Loucy (cell line): ENCODE measurements around the gene PTPRT.

ENCODE experiments used
- EZH2phosphoT487 ChIP-seq: fragments of 200-600 bp; IDR thresholded peaks from 2 replicates; pipeline ENCODE4 v1.6.1; 2018; ENCODE audit warnings: antibody characterized with exemption, mild to moderate bottlenecking, moderate library complexity, borderline replicate concordance
- TF ChIP-seq, protein P1 (sequence below): fragments of 200-600 bp; sonication (generic); conservative IDR thresholded peaks from 2 replicates; pipeline ENCODE4 v1.5.1; 2014; ENCODE audit warnings: mild to moderate bottlenecking, antibody characterized with exemption, low read length

DNA sequence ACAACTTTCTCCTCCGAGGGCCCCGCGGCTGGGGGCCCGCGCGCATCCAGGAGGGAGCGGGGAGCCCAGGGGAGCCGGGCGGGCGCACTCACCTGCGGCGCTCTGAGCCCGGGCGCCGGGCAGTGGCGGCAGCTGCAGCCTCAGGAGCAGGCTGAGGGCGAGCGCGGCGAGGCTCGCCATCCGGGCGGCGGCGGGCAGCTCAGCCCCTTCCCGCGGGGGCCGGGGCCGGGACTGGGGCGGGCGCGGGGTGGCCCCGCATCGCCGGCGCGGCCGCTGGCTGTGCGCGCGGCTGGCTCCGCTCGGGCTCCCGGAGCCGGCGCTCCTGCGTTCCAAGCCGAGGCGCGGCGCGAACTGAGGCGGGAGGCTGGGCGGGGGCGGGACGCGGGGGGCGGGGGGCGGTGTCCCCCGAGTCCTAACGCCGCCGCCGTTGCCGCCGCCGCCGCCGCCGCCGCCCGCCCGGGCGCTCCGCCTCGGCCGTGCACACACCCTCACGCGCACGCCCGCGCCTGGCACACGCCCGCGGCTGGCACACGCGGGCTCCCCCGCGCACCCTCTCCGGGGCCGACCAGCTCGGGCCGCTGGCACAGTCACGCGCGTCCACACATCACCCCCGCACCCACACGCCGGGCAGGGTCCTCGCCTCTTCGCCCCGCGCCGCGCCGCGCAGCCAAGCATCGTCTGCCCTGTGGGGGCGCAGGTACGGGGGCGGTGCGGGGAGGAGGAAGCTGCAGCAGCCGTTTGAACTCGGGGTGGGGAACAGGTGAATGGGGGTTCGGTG, at the start of gene PTPRT:
- TF ChIP-seq, protein P1, sequence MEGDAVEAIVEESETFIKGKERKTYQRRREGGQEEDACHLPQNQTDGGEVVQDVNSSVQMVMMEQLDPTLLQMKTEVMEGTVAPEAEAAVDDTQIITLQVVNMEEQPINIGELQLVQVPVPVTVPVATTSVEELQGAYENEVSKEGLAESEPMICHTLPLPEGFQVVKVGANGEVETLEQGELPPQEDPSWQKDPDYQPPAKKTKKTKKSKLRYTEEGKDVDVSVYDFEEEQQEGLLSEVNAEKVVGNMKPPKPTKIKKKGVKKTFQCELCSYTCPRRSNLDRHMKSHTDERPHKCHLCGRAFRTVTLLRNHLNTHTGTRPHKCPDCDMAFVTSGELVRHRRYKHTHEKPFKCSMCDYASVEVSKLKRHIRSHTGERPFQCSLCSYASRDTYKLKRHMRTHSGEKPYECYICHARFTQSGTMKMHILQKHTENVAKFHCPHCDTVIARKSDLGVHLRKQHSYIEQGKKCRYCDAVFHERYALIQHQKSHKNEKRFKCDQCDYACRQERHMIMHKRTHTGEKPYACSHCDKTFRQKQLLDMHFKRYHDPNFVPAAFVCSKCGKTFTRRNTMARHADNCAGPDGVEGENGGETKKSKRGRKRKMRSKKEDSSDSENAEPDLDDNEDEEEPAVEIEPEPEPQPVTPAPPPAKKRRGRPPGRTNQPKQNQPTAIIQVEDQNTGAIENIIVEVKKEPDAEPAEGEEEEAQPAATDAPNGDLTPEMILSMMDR, result no peak
- TF ChIP-seq EZH2phosphoT487, result no peak
